Suprapubic skin (tissue), 3 donors: ENCODE measurements around the gene PIGP.

Experiments
- CTCF ChIP-seq, 2 donors: fragments of 200-600 bp in 1 of 2; fragments of 450-650 bp in 1 of 2; sonication (generic) in 1 of 2; IDR thresholded peaks; one replicate each; pipeline ENCODE4 v1.5.1; 2016 to 2019; ENCODE audit warnings: antibody characterized with exemption in 2 of 2, mild to moderate bottlenecking in 1 of 2, moderate library complexity in 1 of 2
- EP300 ChIP-seq: sonication (generic); formaldehyde crosslinking; IDR thresholded peaks from one replicate; pipeline ENCODE4 v1.6.1; 2017; ENCODE audit warnings: antibody characterized with exemption

- TF ChIP-seq CTCF (IDR thresholded peaks at IDR 0.05) (no peak), EP300 (no peak)
These were observed 40.6 kb downstream of the PIGP start for GRCh38 chr21:37032293-37032692.
